H9 (cell line): ENCODE measurements around the gene GPAT2. TPM values are rescaled to one million over a fixed set of nuclear protein-coding genes. Genes with fewer than 3 reads are reported as not detected.

Experiments used
- DNase-seq: peaks from one replicate; pipeline ENCODE4 v3.0.0-alpha.2; 2017
- H2AFZ ChIP-seq: one replicate; pipeline ENCODE4 v1.6.1; 2013; ENCODE audit warnings: mild to moderate bottlenecking, low read length, control low read depth, moderate library complexity
- H2AK5ac ChIP-seq: 2 replicates; pipeline ENCODE4 v1.6.1; 2013; ENCODE audit warnings: low read length, control low read depth, mixed read lengths; ENCODE audit not compliant: insufficient read length
- H2BK120ac ChIP-seq: one replicate; pipeline ENCODE4 v1.6.1; 2013; ENCODE audit warnings: low read depth, mild to moderate bottlenecking, low read length, control low read depth, inconsistent platforms; ENCODE audit not compliant: poor library complexity, severe bottlenecking
- H2BK12ac ChIP-seq: 2 replicates; pipeline ENCODE4 v1.6.1; 2013; ENCODE audit warnings: low read length, control low read depth, mixed read lengths, low read depth; ENCODE audit not compliant: insufficient read length
- H2BK15ac ChIP-seq: 2 replicates; pipeline ENCODE4 v1.6.1; 2013; ENCODE audit warnings: low read depth, low read length, control low read depth
- H2BK20ac ChIP-seq: one replicate; pipeline ENCODE4 v1.6.1; 2013; ENCODE audit warnings: low read depth, mild to moderate bottlenecking, low read length, control low read depth, inconsistent platforms; ENCODE audit not compliant: poor library complexity, severe bottlenecking
- H2BK5ac ChIP-seq: 2 replicates; pipeline ENCODE4 v1.6.1; 2013; ENCODE audit warnings: low read length, control low read depth, mixed read lengths; ENCODE audit not compliant: insufficient read length
- H3K14ac ChIP-seq: 2 replicates; pipeline ENCODE4 v1.6.1; 2013; ENCODE audit warnings: low read length, control low read depth; ENCODE audit not compliant: insufficient read depth
- H3K18ac ChIP-seq: 2 replicates; pipeline ENCODE4 v1.6.1; 2013; ENCODE audit warnings: low read depth, mild to moderate bottlenecking, mixed read lengths, low read length, control low read depth; ENCODE audit not compliant: insufficient read length
- H3K23ac ChIP-seq: 2 replicates; pipeline ENCODE4 v1.6.1; 2013; ENCODE audit warnings: low read length, control low read depth, mixed read lengths, low read depth; ENCODE audit not compliant: insufficient read length
- H3K23me2 ChIP-seq: 2 replicates; pipeline ENCODE4 v1.6.1; 2013; ENCODE audit warnings: low read depth, mild to moderate bottlenecking, mixed read lengths, low read length, control low read depth; ENCODE audit not compliant: insufficient read length, poor library complexity, severe bottlenecking
- H3K27ac ChIP-seq: 2 replicates; pipeline ENCODE4 v1.5.1; 2013; ENCODE audit warnings: low read length, control low read depth, mixed read lengths, low read depth; ENCODE audit not compliant: insufficient read length
- H3K27me3 ChIP-seq: 2 replicates; pipeline ENCODE4 v1.6.1; 2013; ENCODE audit warnings: low read length, control low read depth, inconsistent platforms; ENCODE audit not compliant: insufficient read depth
- H3K4ac ChIP-seq: 2 replicates; pipeline ENCODE4 v1.6.1; 2013; ENCODE audit warnings: low read depth, mild to moderate bottlenecking, control low read depth, inconsistent platforms, low read length, moderate library complexity
- H3K4me1 ChIP-seq: 2 replicates; pipeline ENCODE4 v1.6.1; 2013; ENCODE audit warnings: low read length, control low read depth, inconsistent platforms; ENCODE audit not compliant: insufficient read depth
- H3K4me2 ChIP-seq: 2 replicates; pipeline ENCODE4 v1.6.1; 2013; ENCODE audit warnings: low read length, control low read depth, mixed read lengths; ENCODE audit not compliant: insufficient read length, insufficient read depth
- H3K56ac ChIP-seq: 2 replicates; pipeline ENCODE4 v1.6.1; 2013; ENCODE audit warnings: low read depth, mild to moderate bottlenecking, mixed read lengths, low read length, control low read depth; ENCODE audit not compliant: insufficient read length
- H3K79me1 ChIP-seq: 2 replicates; pipeline ENCODE4 v1.6.1; 2013; ENCODE audit warnings: low read depth, mild to moderate bottlenecking, moderate library complexity, low read length, control low read depth, inconsistent platforms; ENCODE audit not compliant: insufficient read depth, poor library complexity, severe bottlenecking
- H3K79me2 ChIP-seq: 2 replicates; pipeline ENCODE4 v1.6.1; 2013; ENCODE audit warnings: low read length, control low read depth, inconsistent platforms; ENCODE audit not compliant: insufficient read depth
- H3K9ac ChIP-seq: 2 replicates; pipeline ENCODE4 v1.6.1; 2013; ENCODE audit warnings: low read length, control low read depth, mixed read lengths; ENCODE audit not compliant: insufficient read length; ENCODE audit errors: extremely low read depth
- H3K9me3 ChIP-seq: one replicate; pipeline ENCODE4 v1.6.1; 2013; ENCODE audit warnings: low read depth, low read length, inconsistent platforms; ENCODE audit not compliant: control insufficient read depth
- H3T11ph ChIP-seq: one replicate; pipeline ENCODE4 v1.6.1; 2013; ENCODE audit warnings: mild to moderate bottlenecking, low read length, control low read depth, inconsistent platforms
- H4K20me1 ChIP-seq: one replicate; pipeline ENCODE4 v1.6.1; 2013; ENCODE audit not compliant: control insufficient read depth, insufficient read length, insufficient read depth
- H4K5ac ChIP-seq: 2 replicates; pipeline ENCODE4 v1.6.1; 2013; ENCODE audit warnings: low read depth, mild to moderate bottlenecking, mixed read lengths, low read length, control low read depth; ENCODE audit not compliant: insufficient read length
- H4K8ac ChIP-seq: replicated peaks from 2 replicates; pipeline ENCODE4 v1.6.1; 2013; ENCODE audit warnings: low read length, control low read depth, mixed read lengths, low read depth; ENCODE audit not compliant: insufficient read length
- H4K91ac ChIP-seq: 2 replicates; pipeline ENCODE4 v1.6.1; 2013; ENCODE audit warnings: low read depth, mild to moderate bottlenecking, moderate library complexity, mixed read lengths, low read length, control low read depth; ENCODE audit not compliant: insufficient read length
- H3K27ac Mint-ChIP-seq, 3 experiments: 2 replicates in 2 of 3; 3 replicates in 1 of 3; pipeline ENCODE4 v1.8.0; 2020 to 2021; ENCODE audit warnings: mixed read lengths in 3 of 3, mild to moderate bottlenecking in 1 of 3, moderate library complexity in 1 of 3
- H3K27me3 Mint-ChIP-seq: 2 replicates; pipeline ENCODE4 v1.8.0; 2021; ENCODE audit warnings: low read depth, mild to moderate bottlenecking, moderate library complexity, mixed read lengths
- H3K36me3 Mint-ChIP-seq, 3 experiments: 2 replicates in 2 of 3; 3 replicates in 1 of 3; pipeline ENCODE4 v1.8.0; 2020 to 2021; ENCODE audit warnings: low read depth in 3 of 3, mixed read lengths in 3 of 3; ENCODE audit not compliant: insufficient read depth in 1 of 3
- H3K4me1 Mint-ChIP-seq, 2 experiments: 2 replicates each; pipeline ENCODE4 v1.8.0; 2020; ENCODE audit warnings: mixed read lengths in 2 of 2
- H3K4me3 Mint-ChIP-seq, 2 experiments: 2 replicates in 1 of 2; 3 replicates in 1 of 2; pipeline ENCODE4 v1.8.0; 2020 to 2021; ENCODE audit warnings: mild to moderate bottlenecking in 2 of 2, mixed read lengths in 2 of 2, moderate library complexity in 1 of 2
- H3K9me3 Mint-ChIP-seq, 2 experiments: 2 replicates in 1 of 2; 3 replicates in 1 of 2; pipeline ENCODE4 v1.8.0; 2020; ENCODE audit warnings: mild to moderate bottlenecking in 2 of 2, mixed read lengths in 2 of 2, moderate library complexity in 1 of 2
- WGBS: extraction: QIAGEN DNeasy Blood & Tissue Kit; methylation state at CpG from one replicate; pipeline ENCODE4 v1.1.7; 2013; ENCODE audit warnings: missing lambda C conversion rate, low lambda C conversion rate, mixed read lengths; ENCODE audit not compliant: insufficient read length; ENCODE audit errors: extremely low coverage; 5-methylcytosine and 5-hydroxymethylcytosine counted together
- total RNA-seq: library from RNA; stranded (reverse); gene quantifications from 2 replicates; pipeline ENCODE4 v1.2.1, GENCODE V29; 2021
- TF ChIP-seq, protein P1 (sequence below): fragments of 200-600 bp; sonication (generic); conservative IDR thresholded peaks from 3 replicates; pipeline ENCODE4 v1.8.0; 2021; ENCODE audit warnings: antibody characterized with exemption, mild to moderate bottlenecking

Gene GPAT2
- total RNA-seq, 1 experiment from 2014 or later, result 0.17 TPM

DNA sequence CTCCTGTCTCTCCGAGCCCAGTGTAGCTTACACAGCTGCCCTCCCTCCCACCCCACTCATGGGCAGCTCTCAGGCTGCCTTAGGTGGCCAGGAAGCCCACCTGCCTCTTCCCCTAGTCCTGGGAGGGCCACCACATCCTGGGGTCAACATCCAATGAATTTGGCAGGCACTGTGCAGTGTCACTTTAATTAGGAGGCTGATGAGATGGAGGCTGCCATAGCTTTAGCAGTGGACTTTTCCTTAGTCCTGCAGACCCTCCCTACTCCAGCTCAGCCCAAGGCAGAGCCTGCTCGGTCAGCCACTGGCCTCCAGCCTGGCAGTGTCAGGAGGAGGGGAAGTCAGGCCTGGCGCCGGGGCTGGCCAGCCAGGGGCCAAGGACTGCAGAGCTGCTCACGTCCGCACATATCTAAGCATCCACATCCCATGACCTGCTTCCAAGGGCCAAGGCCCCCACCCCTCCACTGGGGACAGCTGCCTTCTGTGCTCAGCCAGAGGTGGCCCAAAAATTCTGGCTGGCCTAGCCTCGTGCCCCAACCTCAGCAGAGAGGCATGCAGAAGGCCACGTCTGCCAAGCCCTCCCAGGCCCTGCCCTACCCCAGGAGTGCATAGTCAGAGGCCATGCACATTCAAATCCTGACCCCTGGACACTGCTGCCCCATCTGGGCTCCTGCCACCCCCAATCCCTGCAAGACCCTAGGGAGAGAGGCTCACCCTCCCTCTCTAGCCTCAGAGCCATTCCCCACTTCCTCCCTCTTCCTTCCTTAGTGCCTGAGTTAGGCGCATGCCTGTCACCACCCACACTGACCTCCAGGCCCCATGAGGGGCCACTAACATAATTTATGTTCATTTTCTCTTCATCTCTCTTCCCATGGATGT is 48.6 kb upstream of the GPAT2 start:
- DNase-seq, result no peak
- Mint-ChIP-seq H3K4me3 (no peak overlapping the region), H3K36me3 (no peaks in the 10 kb centered on the region; a peak in 1 of 7 replicates), H3K27ac (no peak overlapping the region; a peak in 3 of 7 replicates), H3K9me3 (peaks cover 0 to 2% of the 10 kb centered on the region in 2 experiments; a peak in 1 of 5 replicates), H3K27me3 (peaks cover 7% of the 10 kb centered on the region; the same call in 1 of the 2 replicates), H3K4me1 (no peaks in the 10 kb centered on the region)
- H4K8ac ChIP-seq, result no peak overlapping the region
- no peak overlapping the region for H3K4ac ChIP-seq
- no peaks in the 10 kb centered on the region for H3K79me1 ChIP-seq
- H3K27ac ChIP-seq, result no peak overlapping the region
- H2BK12ac ChIP-seq, result no peak overlapping the region
- H4K5ac ChIP-seq, result no peak overlapping the region
- no peak overlapping the region for H2AFZ ChIP-seq
- H2AK5ac ChIP-seq, result no peak overlapping the region
- H3K79me2 ChIP-seq, result no peaks in the 10 kb centered on the region
- H3T11ph ChIP-seq, result no peak overlapping the region
- TF ChIP-seq, protein P1, sequence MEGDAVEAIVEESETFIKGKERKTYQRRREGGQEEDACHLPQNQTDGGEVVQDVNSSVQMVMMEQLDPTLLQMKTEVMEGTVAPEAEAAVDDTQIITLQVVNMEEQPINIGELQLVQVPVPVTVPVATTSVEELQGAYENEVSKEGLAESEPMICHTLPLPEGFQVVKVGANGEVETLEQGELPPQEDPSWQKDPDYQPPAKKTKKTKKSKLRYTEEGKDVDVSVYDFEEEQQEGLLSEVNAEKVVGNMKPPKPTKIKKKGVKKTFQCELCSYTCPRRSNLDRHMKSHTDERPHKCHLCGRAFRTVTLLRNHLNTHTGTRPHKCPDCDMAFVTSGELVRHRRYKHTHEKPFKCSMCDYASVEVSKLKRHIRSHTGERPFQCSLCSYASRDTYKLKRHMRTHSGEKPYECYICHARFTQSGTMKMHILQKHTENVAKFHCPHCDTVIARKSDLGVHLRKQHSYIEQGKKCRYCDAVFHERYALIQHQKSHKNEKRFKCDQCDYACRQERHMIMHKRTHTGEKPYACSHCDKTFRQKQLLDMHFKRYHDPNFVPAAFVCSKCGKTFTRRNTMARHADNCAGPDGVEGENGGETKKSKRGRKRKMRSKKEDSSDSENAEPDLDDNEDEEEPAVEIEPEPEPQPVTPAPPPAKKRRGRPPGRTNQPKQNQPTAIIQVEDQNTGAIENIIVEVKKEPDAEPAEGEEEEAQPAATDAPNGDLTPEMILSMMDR, result no peak
- no peaks in the 10 kb centered on the region for H4K20me1 ChIP-seq
- H2BK20ac ChIP-seq, result no peak overlapping the region
- H3K4me1 ChIP-seq, result no peaks in the 10 kb centered on the region
- no peak overlapping the region for H3K23ac ChIP-seq
- no peaks in the 10 kb centered on the region for H3K23me2 ChIP-seq
- no peak overlapping the region for H2BK5ac ChIP-seq
- H2BK15ac ChIP-seq, result no peak overlapping the region
- H3K9me3 ChIP-seq, result no peaks in the 10 kb centered on the region
- no peak overlapping the region for H3K18ac ChIP-seq
- H3K56ac ChIP-seq, result no peak overlapping the region
- no peaks in the 10 kb centered on the region for H3K27me3 ChIP-seq
- WGBS, result no CpG with 5 or more reads among the region's 9 CpGs
- no peak overlapping the region for H4K91ac ChIP-seq
- no peak overlapping the region for H3K4me2 ChIP-seq
- no peak overlapping the region for H3K14ac ChIP-seq
- H3K9ac ChIP-seq, result no peak overlapping the region
- no peak overlapping the region for H2BK120ac ChIP-seq
